ENCODE measurements around the gene APLP2. TPM values are rescaled to one million over a fixed set of nuclear protein-coding genes. Genes with fewer than 3 reads are reported as not detected.

APLP2 gene
- total RNA-seq, 2 donors from 2014 or later: 326 to 454 TPM

- Histone ChIP-seq H3K27ac (no peak overlapping the region), H3K36me3 (peaks cover 52% of the 10 kb centered on the region), H3K4me1 (peaks cover 0 to 4% of the 10 kb centered on the region in 2 donors), H3K9me3 (no peaks in the 10 kb centered on the region), H3K4me3 (no peak overlapping the region), H3K27me3 (no peaks in the 10 kb centered on the region)
- no peak for TF ChIP-seq CTCF (IDR thresholded peaks at IDR 0.05)
- no peak for DNase-seq (ENCODE audit: low spot score)
Measured at GRCh38 chr11:130133716-130134115, 64.0 kb downstream of the APLP2 start.

- no peaks in the 10 kb centered on the region for H3K9me3 ChIP-seq
- H3K4me1 ChIP-seq: peaks cover 0 to 14% of the 10 kb centered on the region in 2 donors
- peak overlapping the region; percentile 15 to 20 for H3K27ac ChIP-seq
- no peak overlapping the region for H3K4me3 ChIP-seq
- H3K36me3 ChIP-seq: peaks cover 38% of the 10 kb centered on the region
- no peak for DNase-seq (ENCODE audit: low spot score)
- H3K27me3 ChIP-seq: no peaks in the 10 kb centered on the region
- TF ChIP-seq CTCF (IDR thresholded peaks at IDR 0.05): no peak
Measured at GRCh38 chr11:130136107-130136506, 66.4 kb downstream of the APLP2 start.

GRCh38 chr11:130137999-130138398, 68.3 kb downstream of the APLP2 start:
- Histone ChIP-seq H3K27me3 (no peaks in the 10 kb centered on the region), H3K4me3 (no peak overlapping the region), H3K9me3 (no peaks in the 10 kb centered on the region), H3K36me3 (peaks cover 42% of the 10 kb centered on the region), H3K4me1 (peaks cover 0 to 32% of the 10 kb centered on the region in 2 donors), H3K27ac (no peak overlapping the region)
- TF ChIP-seq CTCF (IDR thresholded peaks at IDR 0.05): no peak
- no peak for DNase-seq (ENCODE audit: low spot score)

- DNase-seq (ENCODE audit: low spot score): no peak
- Histone ChIP-seq H3K27ac (peak overlapping the region; percentile 42 to 73), H3K9me3 (no peaks in the 10 kb centered on the region), H3K4me1 (peaks cover 0 to 32% of the 10 kb centered on the region in 2 donors), H3K4me3 (no peak overlapping the region), H3K36me3 (peaks cover 43% of the 10 kb centered on the region), H3K27me3 (no peaks in the 10 kb centered on the region)
- no peak for TF ChIP-seq CTCF (IDR thresholded peaks at IDR 0.05)
Measured at GRCh38 chr11:130139401-130139800, 69.7 kb downstream of the APLP2 start.

GRCh38 chr11:130141561-130142341, 72.1 kb downstream of the APLP2 start:
- no peak for TF ChIP-seq CTCF (IDR thresholded peaks at IDR 0.05)
- no peak overlapping the region for H3K4me3 ChIP-seq
- H3K27ac ChIP-seq: peak overlapping the region; percentile 64 to 76
- H3K27me3 ChIP-seq: no peaks in the 10 kb centered on the region
- peaks cover 0 to 47% of the 10 kb centered on the region in 2 donors for H3K4me1 ChIP-seq
- no peaks in the 10 kb centered on the region for H3K9me3 ChIP-seq
- no peak for DNase-seq (ENCODE audit: low spot score)
- peaks cover 51% of the 10 kb centered on the region for H3K36me3 ChIP-seq

Measured in right atrium auricular region (tissue), 2 donors.